Peyer's patch (tissue), 4 donors: ENCODE measurements around the gene YARS1.

ENCODE experiments used
- CTCF ChIP-seq, 6 experiments: fragments of 450-650 bp in 4 of 6; fragments of 200-600 bp in 2 of 6; sonication (generic) in 1 of 6; IDR thresholded peaks; one replicate each; pipeline ENCODE4 v1.5.1; 2017 to 2019; ENCODE audit warnings: antibody characterized with exemption in 6 of 6, mild to moderate bottlenecking in 3 of 6, moderate library complexity in 1 of 6
- POLR2A ChIP-seq, 2 donors: fragments of 450-650 bp; IDR thresholded peaks; one replicate each; pipeline ENCODE4 v1.5.1; 2017; ENCODE audit warnings: antibody characterized with exemption in 2 of 2, mild to moderate bottlenecking in 2 of 2, moderate library complexity in 2 of 2

GRCh38 chr1:32806910-32807523 is 10.1 kb downstream of the YARS1 start:
- TF ChIP-seq POLR2A (IDR thresholded peaks at IDR 0.05) (no peak), CTCF (IDR thresholded peaks at IDR 0.05) (no peak)
